Measurements from ENCODE around the gene SLC35A2. TPM values are rescaled to one million over a fixed set of nuclear protein-coding genes. Genes with fewer than 3 reads are reported as not detected.

Gene SLC35A2
- total and polyA plus RNA-seq, 4 donors, result 5.0 to 18.6 (median 16.3) TPM

GRCh38 chrX:48910926-48911411 lies 477 bp downstream of the SLC35A2 start:
- no peaks in the 10 kb centered on the region for H3K9me3 ChIP-seq (ENCODE audit: control insufficient read depth, low read length)
- 0 to 21% methylated on average over 12 of the region's 12 CpGs for WGBS, 2 donors
- H3K27ac ChIP-seq (ENCODE audit: low read depth in 1 of 2, low read length in 2 of 2), result no peak overlapping the region
- peak in 1 of 2 donors; percentile 7 for DNase-seq
- H3K4me1 ChIP-seq (ENCODE audit: control insufficient read depth in 1 of 2, insufficient read depth in 2 of 2, low read length in 2 of 2), result no peaks in the 10 kb centered on the region
- peaks cover 0 to 2% of the 10 kb centered on the region in 2 donors for H3K36me3 ChIP-seq (ENCODE audit: control insufficient read depth in 1 of 2, insufficient read depth in 2 of 2, low read length in 1 of 2)
- H3K4me3 ChIP-seq (ENCODE audit: low read length in 2 of 2), result peak overlapping the region; percentile 43 to 73
- intact Hi-C loops (cut with DNase I), result no loop called here
- H3K27me3 ChIP-seq (ENCODE audit: control insufficient read depth in 1 of 2, insufficient read depth in 2 of 2, low read length in 1 of 2), result no peaks in the 10 kb centered on the region
- ATAC-seq (ENCODE audit: low FRiP score), result no peak

- no peak for ATAC-seq (ENCODE audit: low FRiP score)
Observed at GRCh38 chrX:48909703-48910294, 1.6 kb downstream of the SLC35A2 start.

GRCh38 chrX:48908600-48908999 lies 2.8 kb downstream of the SLC35A2 start:
- Histone ChIP-seq H3K4me3 (ENCODE audit: low read length in 2 of 2) (no peak overlapping the region), H3K36me3 (ENCODE audit: control insufficient read depth in 1 of 2, insufficient read depth in 2 of 2, low read length in 1 of 2) (peaks cover 0 to 3% of the 10 kb centered on the region in 2 donors), H3K27me3 (ENCODE audit: control insufficient read depth in 1 of 2, insufficient read depth in 2 of 2, low read length in 1 of 2) (no peaks in the 10 kb centered on the region), H3K4me1 (ENCODE audit: control insufficient read depth in 1 of 2, insufficient read depth in 2 of 2, low read length in 2 of 2) (no peaks in the 10 kb centered on the region), H3K9me3 (ENCODE audit: control insufficient read depth, low read length) (no peaks in the 10 kb centered on the region), H3K27ac (ENCODE audit: low read depth in 1 of 2, low read length in 2 of 2) (no peak overlapping the region)
- 47 to 54% methylated on average over 1 of the region's 1 CpG for WGBS, 2 donors
- DNase-seq (peak in 1 of 2 donors; percentile 3), ATAC-seq (ENCODE audit: low FRiP score) (no peak)
- intact Hi-C loops (cut with DNase I), result no loop called here

More at GRCh38 chrX:48909703-48910294, 1.6 kb downstream of the SLC35A2 start:
- no peaks in the 10 kb centered on the region for H3K9me3 ChIP-seq (ENCODE audit: control insufficient read depth, low read length)
- H3K36me3 ChIP-seq (ENCODE audit: control insufficient read depth in 1 of 2, insufficient read depth in 2 of 2, low read length in 1 of 2), result peaks cover 0 to 5% of the 10 kb centered on the region in 2 donors
- intact Hi-C loops (cut with DNase I), result no loop called here
- DNase-seq, result peak in 1 of 2 donors; percentile 33
- H3K4me3 ChIP-seq (ENCODE audit: low read length in 2 of 2), result no peak overlapping the region
- no peak overlapping the region for H3K27ac ChIP-seq (ENCODE audit: low read depth in 1 of 2, low read length in 2 of 2)
- H3K27me3 ChIP-seq (ENCODE audit: control insufficient read depth in 1 of 2, insufficient read depth in 2 of 2, low read length in 1 of 2), result no peaks in the 10 kb centered on the region
- no peaks in the 10 kb centered on the region for H3K4me1 ChIP-seq (ENCODE audit: control insufficient read depth in 1 of 2, insufficient read depth in 2 of 2, low read length in 2 of 2)
- WGBS, 2 donors, result 89% methylated on average over 17 of the region's 17 CpGs

- DNase-seq (peak in 1 of 2 donors; percentile 33), ATAC-seq (ENCODE audit: low FRiP score) (no peak)
- intact Hi-C loops (cut with DNase I), result no loop called here
- H3K4me1 ChIP-seq (ENCODE audit: control insufficient read depth in 1 of 2, insufficient read depth in 2 of 2, low read length in 2 of 2), result no peaks in the 10 kb centered on the region
- no peaks in the 10 kb centered on the region for H3K27me3 ChIP-seq (ENCODE audit: control insufficient read depth in 1 of 2, insufficient read depth in 2 of 2, low read length in 1 of 2)
- H3K4me3 ChIP-seq (ENCODE audit: low read length in 2 of 2), result no peak overlapping the region
- no peaks in the 10 kb centered on the region for H3K9me3 ChIP-seq (ENCODE audit: control insufficient read depth, low read length)
- no peak overlapping the region for H3K27ac ChIP-seq (ENCODE audit: low read depth in 1 of 2, low read length in 2 of 2)
- H3K36me3 ChIP-seq (ENCODE audit: control insufficient read depth in 1 of 2, insufficient read depth in 2 of 2, low read length in 1 of 2), result peaks cover 0 to 3% of the 10 kb centered on the region in 2 donors
- 89% methylated on average over 20 of the region's 20 CpGs for WGBS, 2 donors
Observed at GRCh38 chrX:48905090-48905790, 6.2 kb downstream of the SLC35A2 start.

- WGBS, 2 donors, result 81 to 82% methylated on average over 14 of the region's 14 CpGs
- no peak overlapping the region for H3K4me3 ChIP-seq (ENCODE audit: low read length in 2 of 2)
- no peaks in the 10 kb centered on the region for H3K4me1 ChIP-seq (ENCODE audit: control insufficient read depth in 1 of 2, insufficient read depth in 2 of 2, low read length in 2 of 2)
- ATAC-seq (ENCODE audit: low FRiP score), result no peak
- DNase-seq, result peak in 1 of 2 donors; percentile 42
- no peaks in the 10 kb centered on the region for H3K27me3 ChIP-seq (ENCODE audit: control insufficient read depth in 1 of 2, insufficient read depth in 2 of 2, low read length in 1 of 2)
- intact Hi-C loops (cut with DNase I), result no loop called here
- H3K9me3 ChIP-seq (ENCODE audit: control insufficient read depth, low read length), result no peaks in the 10 kb centered on the region
- H3K27ac ChIP-seq (ENCODE audit: low read depth in 1 of 2, low read length in 2 of 2), result no peak overlapping the region
- H3K36me3 ChIP-seq (ENCODE audit: control insufficient read depth in 1 of 2, insufficient read depth in 2 of 2, low read length in 1 of 2), result peaks cover 0 to 3% of the 10 kb centered on the region in 2 donors
Observed at GRCh38 chrX:48904626-48905025, 6.8 kb downstream of the SLC35A2 start.

GRCh38 chrX:48904180-48904579 lies 7.3 kb downstream of the SLC35A2 start:
- H3K27me3 ChIP-seq (ENCODE audit: control insufficient read depth in 1 of 2, insufficient read depth in 2 of 2, low read length in 1 of 2), result no peaks in the 10 kb centered on the region
- ATAC-seq (ENCODE audit: low FRiP score), result no peak
- 65 to 75% methylated on average over 8 of the region's 8 CpGs for WGBS, 2 donors
- peaks cover 0 to 3% of the 10 kb centered on the region in 2 donors for H3K36me3 ChIP-seq (ENCODE audit: control insufficient read depth in 1 of 2, insufficient read depth in 2 of 2, low read length in 1 of 2)
- no peaks in the 10 kb centered on the region for H3K4me1 ChIP-seq (ENCODE audit: control insufficient read depth in 1 of 2, insufficient read depth in 2 of 2, low read length in 2 of 2)
- no peak for DNase-seq
- no peak overlapping the region for H3K27ac ChIP-seq (ENCODE audit: low read depth in 1 of 2, low read length in 2 of 2)
- no peaks in the 10 kb centered on the region for H3K9me3 ChIP-seq (ENCODE audit: control insufficient read depth, low read length)
- intact Hi-C loops (cut with DNase I), result no loop called here
- H3K4me3 ChIP-seq (ENCODE audit: low read length in 2 of 2), result no peak overlapping the region

- intact Hi-C loops (cut with DNase I), result no loop called here
- no peak for ATAC-seq (ENCODE audit: low FRiP score)
- peak in 1 of 2 donors; percentile 17 for DNase-seq
- Histone ChIP-seq H3K27ac (ENCODE audit: low read depth in 1 of 2, low read length in 2 of 2) (no peak overlapping the region), H3K4me3 (ENCODE audit: low read length in 2 of 2) (no peak overlapping the region), H3K4me1 (ENCODE audit: control insufficient read depth in 1 of 2, insufficient read depth in 2 of 2, low read length in 2 of 2) (no peaks in the 10 kb centered on the region), H3K27me3 (ENCODE audit: control insufficient read depth in 1 of 2, insufficient read depth in 2 of 2, low read length in 1 of 2) (no peaks in the 10 kb centered on the region), H3K9me3 (ENCODE audit: control insufficient read depth, low read length) (no peaks in the 10 kb centered on the region), H3K36me3 (ENCODE audit: control insufficient read depth in 1 of 2, insufficient read depth in 2 of 2, low read length in 1 of 2) (peaks cover 0 to 3% of the 10 kb centered on the region in 2 donors)
- WGBS, 2 donors, result 73 to 76% methylated on average over 6 of the region's 6 CpGs
Observed at GRCh38 chrX:48903290-48903689, 8.2 kb downstream of the SLC35A2 start.

- Histone ChIP-seq H3K4me1 (ENCODE audit: control insufficient read depth in 1 of 2, insufficient read depth in 2 of 2, low read length in 2 of 2) (no peaks in the 10 kb centered on the region), H3K4me3 (ENCODE audit: low read length in 2 of 2) (no peak overlapping the region), H3K9me3 (ENCODE audit: control insufficient read depth, low read length) (no peaks in the 10 kb centered on the region), H3K36me3 (ENCODE audit: control insufficient read depth in 1 of 2, insufficient read depth in 2 of 2, low read length in 1 of 2) (peaks cover 0 to 3% of the 10 kb centered on the region in 2 donors), H3K27ac (ENCODE audit: low read depth in 1 of 2, low read length in 2 of 2) (no peak overlapping the region), H3K27me3 (ENCODE audit: control insufficient read depth in 1 of 2, insufficient read depth in 2 of 2, low read length in 1 of 2) (no peaks in the 10 kb centered on the region)
- WGBS, 2 donors, result 82 to 86% methylated on average over 14 of the region's 14 CpGs
- no peak for ATAC-seq (ENCODE audit: low FRiP score)
- DNase-seq, result peak in 1 of 2 donors; percentile 29
- intact Hi-C loops (cut with DNase I), result no loop called here
Observed at GRCh38 chrX:48902776-48903175, 8.7 kb downstream of the SLC35A2 start.

- H3K9me3 ChIP-seq (ENCODE audit: control insufficient read depth, low read length), result no peaks in the 10 kb centered on the region
- peaks cover 0 to 3% of the 10 kb centered on the region in 2 donors for H3K36me3 ChIP-seq (ENCODE audit: control insufficient read depth in 1 of 2, insufficient read depth in 2 of 2, low read length in 1 of 2)
- ATAC-seq (ENCODE audit: low FRiP score) (no peak), DNase-seq (peak in 1 of 2 donors; percentile 28)
- H3K27ac ChIP-seq (ENCODE audit: low read depth in 1 of 2, low read length in 2 of 2), result no peak overlapping the region
- WGBS, 2 donors, result 89 to 90% methylated on average over 20 of the region's 20 CpGs
- intact Hi-C loops (cut with DNase I), result no loop called here
- no peak overlapping the region for H3K4me3 ChIP-seq (ENCODE audit: low read length in 2 of 2)
- no peaks in the 10 kb centered on the region for H3K4me1 ChIP-seq (ENCODE audit: control insufficient read depth in 1 of 2, insufficient read depth in 2 of 2, low read length in 2 of 2)
- H3K27me3 ChIP-seq (ENCODE audit: control insufficient read depth in 1 of 2, insufficient read depth in 2 of 2, low read length in 1 of 2), result no peaks in the 10 kb centered on the region
Observed at GRCh38 chrX:48902135-48902534, 9.3 kb downstream of the SLC35A2 start.

All from aorta (tissue), 5 donors.